Measurements from ENCODE around the gene ZMIZ1. TPM values are rescaled to one million over a fixed set of nuclear protein-coding genes. Genes with fewer than 3 reads are reported as not detected.

The ZMIZ1 gene
- total RNA-seq, 1 experiment from 2014 or later: 23.5 TPM

DNA sequence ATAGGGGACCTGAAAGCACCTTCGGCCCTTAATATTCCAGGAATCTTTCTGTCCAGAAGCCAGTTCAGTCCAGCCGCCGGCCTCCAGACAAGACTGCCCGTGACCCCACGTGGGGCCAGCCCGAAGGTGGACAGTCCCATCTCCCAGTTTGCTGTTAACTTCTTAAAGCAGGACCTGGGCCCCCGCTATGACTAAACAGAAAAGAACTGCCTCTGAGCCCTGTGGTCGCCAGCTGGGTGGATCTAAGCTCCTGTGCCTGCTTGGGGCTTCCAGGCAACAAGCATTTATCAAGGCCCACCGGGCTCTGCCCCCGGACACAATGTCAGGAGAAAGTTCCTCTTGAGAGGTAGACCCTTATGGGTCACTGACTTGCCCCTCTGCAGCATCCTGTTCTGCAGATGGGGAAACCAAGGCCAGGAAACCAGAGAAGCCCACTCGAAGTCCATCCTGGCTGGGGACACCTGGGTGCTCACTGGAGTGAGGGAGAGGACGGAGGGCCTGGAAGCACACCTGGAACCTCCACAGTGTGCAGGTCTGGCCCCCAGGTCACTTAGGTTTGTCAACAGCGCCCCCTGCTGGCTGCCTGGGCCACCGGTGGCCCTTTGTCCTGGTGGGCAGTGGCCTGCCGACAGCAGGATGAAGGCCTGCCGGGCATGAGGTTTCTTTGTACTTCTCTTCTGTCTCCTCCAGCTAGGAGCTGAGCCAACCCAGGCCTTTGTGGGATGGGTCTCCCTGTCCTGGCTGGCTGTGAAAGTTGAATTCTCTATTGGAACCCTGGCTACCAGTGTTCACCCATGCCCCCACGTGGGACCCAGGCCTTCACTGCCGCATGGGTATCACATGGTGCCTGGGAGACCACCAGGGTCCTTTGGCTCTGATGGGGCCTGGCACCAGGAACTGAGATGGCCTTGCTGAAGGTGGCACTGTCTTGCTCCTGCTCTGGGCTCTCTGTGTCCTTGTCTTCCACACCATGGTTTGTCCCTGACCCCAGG lies 128.0 kb downstream of the ZMIZ1 start:
- TF ChIP-seq, protein P1, sequence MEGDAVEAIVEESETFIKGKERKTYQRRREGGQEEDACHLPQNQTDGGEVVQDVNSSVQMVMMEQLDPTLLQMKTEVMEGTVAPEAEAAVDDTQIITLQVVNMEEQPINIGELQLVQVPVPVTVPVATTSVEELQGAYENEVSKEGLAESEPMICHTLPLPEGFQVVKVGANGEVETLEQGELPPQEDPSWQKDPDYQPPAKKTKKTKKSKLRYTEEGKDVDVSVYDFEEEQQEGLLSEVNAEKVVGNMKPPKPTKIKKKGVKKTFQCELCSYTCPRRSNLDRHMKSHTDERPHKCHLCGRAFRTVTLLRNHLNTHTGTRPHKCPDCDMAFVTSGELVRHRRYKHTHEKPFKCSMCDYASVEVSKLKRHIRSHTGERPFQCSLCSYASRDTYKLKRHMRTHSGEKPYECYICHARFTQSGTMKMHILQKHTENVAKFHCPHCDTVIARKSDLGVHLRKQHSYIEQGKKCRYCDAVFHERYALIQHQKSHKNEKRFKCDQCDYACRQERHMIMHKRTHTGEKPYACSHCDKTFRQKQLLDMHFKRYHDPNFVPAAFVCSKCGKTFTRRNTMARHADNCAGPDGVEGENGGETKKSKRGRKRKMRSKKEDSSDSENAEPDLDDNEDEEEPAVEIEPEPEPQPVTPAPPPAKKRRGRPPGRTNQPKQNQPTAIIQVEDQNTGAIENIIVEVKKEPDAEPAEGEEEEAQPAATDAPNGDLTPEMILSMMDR (IDR thresholded peaks at IDR 0.05; ENCODE audit: unreplicated experiment): peak; percentile 98
- intact Hi-C loops (cut with micrococcal nuclease; ENCODE audit: unreplicated experiment): loop anchor here (5.0 to 10.0 kb wide), 4 partner anchors 224 to 984 kb away; no protein-coding TSS in a partner anchor
- BruUV-seq (replicated peaks): no TSS peak
- peak; percentile 94 for DNase-seq
- H3K4me1 Mint-ChIP-seq (ENCODE audit: low read depth, unreplicated experiment): peaks cover 29% of the 10 kb centered on the region
- no peak overlapping the region for H3K27ac Mint-ChIP-seq (ENCODE audit: unreplicated experiment)
- peaks cover 6% of the 10 kb centered on the region for H3K36me3 Mint-ChIP-seq (ENCODE audit: insufficient read depth, unreplicated experiment)
- CTCF ChIA-PET: interaction anchor here (1.1 to 1.4 kb wide), 2 partner anchors 13 to 374 kb away, joined by 3 read pairs; no protein-coding TSS in a partner anchor
- H3K4me3 Mint-ChIP-seq (ENCODE audit: low read depth, unreplicated experiment): no peak overlapping the region
- no peaks in the 10 kb centered on the region for H3K27me3 Mint-ChIP-seq (ENCODE audit: unreplicated experiment)
- no peaks in the 10 kb centered on the region for H3K9me3 Mint-ChIP-seq (ENCODE audit: low read depth, unreplicated experiment)

DNA sequence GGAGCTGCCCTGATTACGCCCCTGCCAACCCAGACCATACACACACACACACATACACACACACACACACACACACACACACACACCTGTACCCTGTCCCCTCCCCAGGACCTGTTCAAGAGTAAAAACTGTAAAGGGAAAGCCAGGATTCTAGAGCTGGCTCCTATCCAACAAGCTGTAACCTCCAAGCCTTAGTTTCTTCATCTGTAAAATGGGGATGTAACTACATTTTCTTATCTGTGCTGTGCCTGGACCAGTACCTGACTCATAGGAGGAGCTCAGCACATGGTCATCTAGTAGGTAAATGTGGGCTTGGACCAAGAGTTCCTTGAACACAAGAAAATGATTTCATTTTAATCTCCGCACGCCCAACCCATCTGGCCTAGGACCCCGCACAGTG lies 128.8 kb downstream of the ZMIZ1 start:
- intact Hi-C loops (cut with micrococcal nuclease; ENCODE audit: unreplicated experiment): loop anchor here (5.0 to 10.0 kb wide), 4 partner anchors 225 to 985 kb away; no protein-coding TSS in a partner anchor
- Mint-ChIP-seq H3K27ac (ENCODE audit: unreplicated experiment) (no peak overlapping the region), H3K36me3 (ENCODE audit: insufficient read depth, unreplicated experiment) (peaks cover 6% of the 10 kb centered on the region), H3K4me3 (ENCODE audit: low read depth, unreplicated experiment) (no peak overlapping the region), H3K27me3 (ENCODE audit: unreplicated experiment) (no peaks in the 10 kb centered on the region), H3K9me3 (ENCODE audit: low read depth, unreplicated experiment) (no peaks in the 10 kb centered on the region), H3K4me1 (ENCODE audit: low read depth, unreplicated experiment) (peaks cover 21% of the 10 kb centered on the region)
- BruUV-seq (replicated peaks): no TSS peak
- CTCF ChIA-PET: no interaction called here
- no peak for DNase-seq
- TF ChIP-seq, protein P1 (IDR thresholded peaks at IDR 0.05; ENCODE audit: unreplicated experiment): no peak

DNA sequence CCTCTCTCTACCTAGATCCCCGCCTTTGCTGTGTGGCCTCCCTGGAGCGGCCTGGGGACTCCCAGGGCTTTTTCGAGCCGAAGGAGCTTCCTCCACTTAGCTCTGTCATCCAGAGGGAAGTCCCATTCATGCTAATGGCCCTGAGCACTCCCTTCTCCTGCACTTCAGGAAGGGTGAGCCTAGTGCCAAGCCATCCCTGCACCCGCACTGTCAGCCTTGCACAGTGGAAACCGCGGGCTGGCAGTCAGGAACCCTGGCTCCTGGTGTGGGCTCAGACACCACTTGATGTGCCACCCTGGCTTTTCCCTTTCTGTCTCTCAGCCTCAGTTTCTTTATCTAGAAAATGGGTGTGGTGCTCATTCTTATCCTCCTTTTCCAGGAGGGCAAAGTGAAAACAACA lies 131.6 kb downstream of the ZMIZ1 start:
- TF ChIP-seq, protein P1 (IDR thresholded peaks at IDR 0.05; ENCODE audit: unreplicated experiment): no peak
- no TSS peak for BruUV-seq (replicated peaks)
- CTCF ChIA-PET: no interaction called here
- Mint-ChIP-seq H3K27ac (ENCODE audit: unreplicated experiment) (no peak overlapping the region), H3K36me3 (ENCODE audit: insufficient read depth, unreplicated experiment) (peaks cover 14% of the 10 kb centered on the region), H3K27me3 (ENCODE audit: unreplicated experiment) (no peaks in the 10 kb centered on the region), H3K9me3 (ENCODE audit: low read depth, unreplicated experiment) (no peaks in the 10 kb centered on the region), H3K4me3 (ENCODE audit: low read depth, unreplicated experiment) (no peak overlapping the region), H3K4me1 (ENCODE audit: low read depth, unreplicated experiment) (peaks cover 18% of the 10 kb centered on the region)
- DNase-seq: no peak
- intact Hi-C loops (cut with micrococcal nuclease; ENCODE audit: unreplicated experiment): no loop called here

DNA sequence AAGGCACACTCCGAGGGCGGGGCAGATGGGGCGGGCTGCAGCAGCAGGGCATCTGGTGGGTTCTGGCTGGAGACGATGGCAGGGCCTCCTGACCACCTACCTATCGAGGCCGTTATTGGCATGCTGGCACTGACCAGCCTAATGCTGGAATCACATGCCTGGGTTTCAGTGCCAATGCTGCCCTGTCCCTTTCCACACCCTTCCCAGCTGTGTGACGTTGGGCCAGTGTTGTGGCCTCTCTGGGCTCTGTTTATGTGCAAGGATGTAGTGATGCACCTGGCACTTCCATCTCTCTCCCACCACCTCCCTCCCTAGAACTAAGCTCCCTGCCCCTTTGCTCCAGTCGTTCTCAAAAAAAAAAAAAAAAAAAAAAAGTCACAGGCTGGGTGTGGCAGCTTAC lies 132.9 kb downstream of the ZMIZ1 start:
- Mint-ChIP-seq H3K4me3 (ENCODE audit: low read depth, unreplicated experiment) (no peak overlapping the region), H3K4me1 (ENCODE audit: low read depth, unreplicated experiment) (peaks cover 7% of the 10 kb centered on the region), H3K27me3 (ENCODE audit: unreplicated experiment) (no peaks in the 10 kb centered on the region), H3K9me3 (ENCODE audit: low read depth, unreplicated experiment) (no peaks in the 10 kb centered on the region), H3K27ac (ENCODE audit: unreplicated experiment) (no peak overlapping the region), H3K36me3 (ENCODE audit: insufficient read depth, unreplicated experiment) (peaks cover 14% of the 10 kb centered on the region)
- CTCF ChIA-PET: interaction anchor here (0.6 to 1.3 kb wide), 10 partner anchors 15 to 1413 kb away, joined by 3 to 8 read pairs (median 3); no protein-coding TSS in a partner anchor
- intact Hi-C loops (cut with micrococcal nuclease; ENCODE audit: unreplicated experiment): no loop called here
- BruUV-seq (replicated peaks): no TSS peak
- TF ChIP-seq, protein P1 (IDR thresholded peaks at IDR 0.05; ENCODE audit: unreplicated experiment): no peak
- no peak for DNase-seq

Measured in Calu3 (cell line).